PC-9 (cell line): ENCODE measurements around the gene BRDT.

ENCODE experiments used
- EZH2 ChIP-seq: fragments of 200-600 bp; sonication (generic); IDR thresholded peaks from 2 replicates; pipeline ENCODE4 v1.8.0; 2017; ENCODE audit warnings: antibody characterized with exemption, low read depth
- TF ChIP-seq, protein P1 (sequence below): fragments of 200-600 bp; sonication (generic); conservative IDR thresholded peaks from 2 replicates; pipeline ENCODE4 v1.6.1; 2017; ENCODE audit warnings: mixed run types, antibody characterized with exemption, mild to moderate bottlenecking, moderate library complexity

DNA sequence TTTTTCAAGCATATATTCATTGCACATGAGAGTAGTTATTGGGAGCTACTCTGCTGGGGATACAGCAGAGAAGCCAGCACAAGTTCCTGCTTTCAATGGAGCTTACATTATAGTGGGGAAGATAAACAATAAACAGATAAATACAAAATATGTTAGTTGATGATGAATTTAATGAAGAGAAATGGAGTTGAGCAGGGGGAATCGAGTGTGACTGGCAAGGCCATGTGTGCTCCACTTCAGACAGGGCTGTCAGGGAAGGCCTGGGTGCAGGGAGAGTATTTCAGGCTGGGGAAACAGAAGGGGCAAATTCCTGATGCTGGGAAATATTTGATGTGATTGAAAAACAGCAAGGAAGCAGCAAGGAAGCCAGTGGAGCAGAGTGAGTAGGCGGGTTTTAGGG is 21.2 kb upstream of the BRDT start:
- TF ChIP-seq, protein P1, sequence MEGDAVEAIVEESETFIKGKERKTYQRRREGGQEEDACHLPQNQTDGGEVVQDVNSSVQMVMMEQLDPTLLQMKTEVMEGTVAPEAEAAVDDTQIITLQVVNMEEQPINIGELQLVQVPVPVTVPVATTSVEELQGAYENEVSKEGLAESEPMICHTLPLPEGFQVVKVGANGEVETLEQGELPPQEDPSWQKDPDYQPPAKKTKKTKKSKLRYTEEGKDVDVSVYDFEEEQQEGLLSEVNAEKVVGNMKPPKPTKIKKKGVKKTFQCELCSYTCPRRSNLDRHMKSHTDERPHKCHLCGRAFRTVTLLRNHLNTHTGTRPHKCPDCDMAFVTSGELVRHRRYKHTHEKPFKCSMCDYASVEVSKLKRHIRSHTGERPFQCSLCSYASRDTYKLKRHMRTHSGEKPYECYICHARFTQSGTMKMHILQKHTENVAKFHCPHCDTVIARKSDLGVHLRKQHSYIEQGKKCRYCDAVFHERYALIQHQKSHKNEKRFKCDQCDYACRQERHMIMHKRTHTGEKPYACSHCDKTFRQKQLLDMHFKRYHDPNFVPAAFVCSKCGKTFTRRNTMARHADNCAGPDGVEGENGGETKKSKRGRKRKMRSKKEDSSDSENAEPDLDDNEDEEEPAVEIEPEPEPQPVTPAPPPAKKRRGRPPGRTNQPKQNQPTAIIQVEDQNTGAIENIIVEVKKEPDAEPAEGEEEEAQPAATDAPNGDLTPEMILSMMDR, result no peak
- TF ChIP-seq EZH2, result no peak
